HG03439 (cell line): ENCODE data around the gene SDK1.
"Not testable (repeated sequence)": the region's sequence is repeated elsewhere in the genome, so short reads cannot be mapped to it uniquely, and the experiment has no call there.

Experiments
- ATAC-seq: cut with Tn5 transposase; IDR thresholded peaks from one replicate; pipeline ENCODE4 v1.9.1; 2021; ENCODE audit warnings: mild to moderate bottlenecking, moderate library complexity; ENCODE audit not compliant: unreplicated experiment

The SDK1 gene

GRCh38 chr7:3578399-3578798 lies 277.3 kb downstream of the SDK1 start:
- ATAC-seq: no peak

- no peak for ATAC-seq
These were observed 278.7 kb downstream of the SDK1 start for GRCh38 chr7:3579638-3580219.

DNA sequence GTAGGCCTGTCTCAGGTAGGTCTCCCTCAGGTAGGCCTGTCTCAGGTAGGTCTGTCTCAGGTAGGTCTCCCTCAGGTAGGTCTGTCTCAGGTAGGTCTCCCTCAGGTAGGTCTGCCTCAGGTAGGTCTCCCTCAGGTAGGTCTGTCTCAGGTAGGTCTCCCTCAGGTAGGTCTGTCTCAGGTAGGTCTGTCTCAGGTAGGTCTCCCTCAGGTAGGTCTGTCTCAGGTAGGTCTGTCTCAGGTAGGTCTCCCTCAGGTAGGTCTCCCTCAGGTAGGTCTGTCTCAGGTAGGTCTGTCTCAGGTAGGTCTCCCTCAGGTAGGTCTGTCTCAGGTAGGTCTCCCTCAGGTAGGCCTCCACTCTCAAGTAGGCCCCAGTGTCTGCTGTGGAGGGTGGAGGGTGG lies 281.1 kb downstream of the SDK1 start:
- not testable (repeated sequence) for ATAC-seq

DNA sequence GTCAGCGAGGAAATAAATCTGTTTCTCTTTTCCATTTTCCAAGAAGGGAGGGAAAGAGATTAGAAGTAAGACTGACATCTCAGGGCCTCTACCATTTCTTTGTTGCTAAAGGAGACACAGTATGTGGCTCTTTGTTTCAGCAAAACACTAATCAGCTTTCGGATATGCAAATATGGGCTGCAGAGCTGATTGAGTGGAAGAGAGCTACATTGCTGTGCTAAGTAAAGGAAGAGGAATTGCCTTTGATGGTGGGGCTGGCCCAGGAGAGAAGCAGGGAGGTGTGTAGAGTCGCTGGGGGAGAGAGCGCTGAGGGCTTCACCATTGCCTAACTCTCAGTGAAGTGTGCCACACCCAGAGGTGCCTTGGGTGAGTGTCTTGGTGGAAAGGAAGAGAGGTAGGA lies 284.8 kb downstream of the SDK1 start:
- no peak for ATAC-seq

DNA sequence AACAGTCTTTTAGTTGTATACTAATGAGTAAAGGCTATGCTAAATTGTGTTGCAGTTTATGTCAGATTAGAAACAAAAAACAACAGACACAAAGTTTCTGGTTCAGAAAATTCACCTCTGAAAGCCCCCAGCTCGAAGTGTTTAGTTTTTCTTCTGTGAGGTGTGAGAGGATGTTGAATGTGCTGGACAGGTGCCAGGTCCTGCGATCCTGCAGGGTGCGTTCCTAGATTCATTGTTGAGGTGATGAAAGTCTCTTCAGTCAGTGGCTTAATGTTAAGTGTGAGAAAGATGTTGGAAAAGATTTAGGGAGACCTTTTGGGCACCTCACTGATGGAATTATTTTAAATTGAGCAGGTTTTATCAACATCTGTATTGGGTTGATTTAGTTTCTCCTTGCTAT lies 287.3 kb downstream of the SDK1 start:
- ATAC-seq: no peak

DNA sequence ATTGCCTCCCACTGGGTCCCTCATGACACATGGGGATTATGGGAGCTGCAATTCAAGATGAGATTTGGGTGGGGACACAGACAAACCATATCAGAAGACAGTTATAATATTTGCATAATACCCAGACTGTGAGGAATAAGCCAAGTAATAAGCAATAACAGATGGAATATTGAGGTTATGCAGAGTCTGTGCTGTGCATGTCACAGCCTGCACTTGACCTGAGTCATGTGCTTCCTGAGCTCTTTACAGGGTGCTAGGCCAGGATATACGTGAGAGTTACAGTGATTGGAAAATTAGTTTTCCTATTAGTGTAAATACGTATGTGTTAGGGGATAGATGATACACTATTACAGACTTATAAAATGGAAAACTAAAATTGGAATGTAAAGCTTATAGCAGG lies 288.7 kb downstream of the SDK1 start:
- ATAC-seq: no peak

DNA sequence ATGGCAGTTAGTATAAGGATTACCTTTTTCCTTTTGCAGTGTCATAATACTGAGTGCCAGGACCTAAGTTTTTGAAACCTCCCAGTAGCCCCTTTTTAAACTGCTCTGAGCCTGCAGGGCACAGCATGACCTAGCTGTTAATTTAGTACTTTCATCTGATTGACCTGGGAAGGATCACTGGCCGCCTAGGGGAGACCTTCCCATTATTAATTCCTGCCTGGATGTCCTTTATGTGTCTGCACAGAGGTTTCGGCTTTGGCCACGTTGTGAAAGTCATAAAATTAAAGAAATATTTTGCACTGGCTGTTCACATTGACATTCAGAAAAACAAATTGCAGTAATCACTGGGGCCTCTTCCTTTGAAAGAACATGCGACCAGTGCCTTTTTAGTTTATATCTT lies 290.2 kb downstream of the SDK1 start:
- ATAC-seq: no peak

DNA sequence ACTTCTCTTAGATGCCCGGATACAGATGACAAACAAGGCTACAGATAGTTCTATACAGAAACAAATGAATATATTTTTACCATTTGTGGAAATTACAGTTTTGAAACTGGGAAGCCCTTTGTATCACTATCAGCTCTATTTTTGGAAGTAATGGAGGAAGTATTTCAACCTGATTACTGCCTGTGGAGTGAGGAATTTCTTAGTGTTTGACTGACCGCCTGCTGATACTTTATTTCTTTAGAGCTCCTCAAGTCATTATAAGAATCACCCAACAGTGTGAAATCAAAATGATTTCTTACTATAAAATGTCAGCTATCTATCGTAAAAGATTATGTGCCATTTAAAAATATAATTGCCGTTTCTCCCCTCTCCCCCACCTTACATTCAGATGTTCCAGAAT lies 290.9 kb downstream of the SDK1 start:
- no peak for ATAC-seq

- no peak for ATAC-seq
These were observed 291.5 kb downstream of the SDK1 start for GRCh38 chr7:3592401-3593134.

GRCh38 chr7:3594901-3595300 lies 293.8 kb downstream of the SDK1 start:
- ATAC-seq: no peak

DNA sequence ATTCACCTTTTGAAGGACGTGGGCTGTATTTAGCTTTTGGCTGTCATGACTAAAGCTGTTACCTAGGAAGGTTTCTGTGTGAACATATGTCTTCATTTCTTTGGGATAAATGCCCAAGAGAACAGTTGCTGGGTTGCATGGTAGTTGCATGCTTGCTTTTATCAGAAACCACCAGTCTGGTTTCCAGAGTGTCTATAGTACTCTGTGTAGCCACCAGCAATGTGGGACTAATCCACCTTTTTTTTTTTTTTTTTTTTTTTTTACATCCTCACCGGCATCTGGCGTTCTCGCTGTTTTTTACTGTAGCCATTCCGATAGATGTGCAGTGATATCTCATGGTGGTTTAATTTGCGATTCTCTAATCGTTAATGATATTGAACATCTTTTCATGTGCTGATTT lies 297.8 kb downstream of the SDK1 start:
- ATAC-seq: no peak

- no peak for ATAC-seq
These were observed 304.2 kb downstream of the SDK1 start for GRCh38 chr7:3605222-3605621.

DNA sequence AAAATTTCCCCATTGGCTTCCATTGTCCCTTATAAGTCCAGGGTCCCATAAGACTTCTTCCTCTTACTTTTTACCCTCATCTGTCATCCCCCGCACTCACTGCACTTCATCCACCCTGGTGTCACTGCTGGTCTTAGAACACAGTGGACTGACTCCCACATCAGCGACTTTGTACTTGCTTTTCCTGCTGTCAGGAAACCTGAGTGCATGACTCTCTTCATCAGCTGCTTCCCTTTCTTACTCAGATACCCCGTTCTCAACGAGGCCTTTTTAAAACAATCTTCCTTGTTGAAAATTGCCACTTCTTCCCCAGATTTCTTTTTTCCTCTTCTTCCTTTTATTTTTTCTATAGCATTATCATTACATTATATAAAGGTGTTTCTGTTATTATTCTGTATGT lies 305.4 kb downstream of the SDK1 start:
- ATAC-seq: no peak

DNA sequence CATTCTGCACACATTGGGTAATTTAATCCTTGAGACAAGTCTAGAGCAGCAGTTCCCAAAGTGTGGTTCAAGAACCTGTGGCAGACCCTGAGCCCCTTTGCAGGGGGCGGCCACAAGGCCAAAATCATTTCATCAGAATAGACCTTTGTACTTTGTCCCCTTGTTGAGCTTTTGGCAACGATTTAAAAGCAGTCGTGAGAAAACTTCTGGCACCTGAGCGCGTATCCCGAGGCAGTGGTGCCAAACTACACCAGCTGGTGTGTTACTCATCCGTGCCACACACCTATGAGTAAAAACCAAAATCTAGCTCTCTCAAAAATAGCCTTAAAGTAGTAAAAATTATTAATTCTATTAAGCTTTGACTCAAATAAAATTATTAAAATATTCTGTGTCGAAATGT lies 306.8 kb downstream of the SDK1 start:
- ATAC-seq: no peak

DNA sequence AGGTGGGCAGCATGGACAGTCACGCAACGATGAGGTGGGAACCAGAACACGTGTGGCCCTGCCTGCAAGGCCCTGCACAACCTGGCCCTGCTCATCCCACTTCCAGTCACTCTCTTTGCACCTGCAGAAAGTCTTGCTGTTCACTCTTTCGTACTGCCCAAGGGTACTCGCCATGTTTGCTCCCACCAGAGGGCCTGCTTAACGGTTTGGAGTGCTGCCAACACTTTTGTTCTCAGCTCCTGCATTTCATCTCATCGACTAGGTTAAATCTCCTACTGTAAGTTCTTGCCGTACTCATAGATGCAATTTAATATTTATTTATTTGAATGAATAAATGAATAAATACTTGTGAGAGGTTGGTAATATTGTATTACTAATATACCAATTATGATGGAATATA lies 315.3 kb downstream of the SDK1 start:
- ATAC-seq: no peak

DNA sequence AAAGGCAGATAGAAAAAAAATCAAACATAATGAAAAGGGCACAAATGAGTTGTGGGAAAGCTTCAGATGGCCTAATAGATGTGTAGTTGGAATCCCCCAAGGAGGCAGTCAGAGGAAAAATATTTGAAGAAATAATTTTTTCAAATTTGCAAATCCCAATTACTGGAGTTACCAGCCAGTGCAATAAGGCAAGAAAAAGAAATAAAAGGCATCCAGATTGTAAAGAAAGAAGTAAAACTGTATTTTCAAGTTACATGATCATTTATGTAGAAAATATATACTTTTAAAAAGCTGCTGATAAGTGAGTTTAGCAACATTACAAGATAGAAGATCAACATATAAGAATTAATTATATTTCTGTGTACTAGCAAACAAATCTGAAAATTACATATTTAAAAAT lies 329.0 kb downstream of the SDK1 start:
- no peak for ATAC-seq

GRCh38 chr7:3634396-3634795 lies 333.3 kb downstream of the SDK1 start:
- ATAC-seq: no peak

DNA sequence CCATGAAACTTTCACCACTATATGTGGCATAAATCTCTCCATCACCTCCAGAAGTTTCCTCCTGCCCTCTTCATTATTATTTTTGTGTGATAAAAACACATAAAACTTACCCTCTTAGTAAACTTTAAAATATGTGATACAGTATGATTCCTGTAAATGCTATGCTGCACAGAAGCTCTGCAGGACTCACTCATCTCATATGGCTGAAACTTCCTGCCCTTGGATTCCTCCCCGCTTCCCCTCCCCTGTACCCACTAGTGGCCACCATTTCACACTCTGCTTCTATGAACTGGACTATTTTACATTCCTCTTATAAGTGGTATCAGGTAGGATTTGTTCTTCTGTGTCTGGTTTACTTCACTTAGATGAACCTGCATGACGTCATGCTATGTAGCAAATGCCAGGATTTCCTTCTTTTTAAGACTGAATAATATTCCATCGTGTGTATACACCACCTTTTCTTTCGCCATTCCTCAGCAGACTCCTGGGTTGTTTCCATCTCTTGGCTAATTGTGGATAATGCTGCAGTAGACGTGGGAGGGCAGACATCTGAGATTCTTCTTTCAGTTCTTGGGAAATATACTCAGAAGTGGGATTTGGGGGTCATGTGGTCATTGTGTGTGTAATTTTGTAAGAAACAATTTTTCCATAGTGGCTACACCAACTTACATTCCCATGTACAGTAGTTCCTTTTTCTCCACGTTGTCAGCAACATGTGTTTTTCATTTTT lies 335.2 kb downstream of the SDK1 start:
- ATAC-seq: no peak

GRCh38 chr7:3639253-3639652 lies 338.2 kb downstream of the SDK1 start:
- no peak for ATAC-seq

DNA sequence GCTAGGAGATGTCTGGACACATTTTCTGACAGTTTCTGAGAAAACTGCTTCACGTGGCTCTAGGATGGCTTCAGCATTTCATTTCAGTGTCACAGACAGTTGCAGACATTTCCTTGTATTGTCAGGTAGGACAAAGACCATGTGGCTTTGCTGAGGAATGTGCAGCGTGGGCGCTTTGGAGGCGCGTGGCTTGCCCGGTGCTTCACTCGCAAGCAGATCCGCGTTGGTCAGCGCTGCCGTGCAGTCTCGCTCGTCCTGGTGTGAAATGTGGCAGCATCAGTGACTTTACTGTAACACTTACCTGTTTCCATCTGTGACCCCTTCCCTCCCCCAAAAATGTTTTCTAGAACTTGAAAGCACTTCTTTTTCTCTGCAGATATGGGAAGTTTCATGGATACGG lies 340.5 kb downstream of the SDK1 start:
- no peak for ATAC-seq

DNA sequence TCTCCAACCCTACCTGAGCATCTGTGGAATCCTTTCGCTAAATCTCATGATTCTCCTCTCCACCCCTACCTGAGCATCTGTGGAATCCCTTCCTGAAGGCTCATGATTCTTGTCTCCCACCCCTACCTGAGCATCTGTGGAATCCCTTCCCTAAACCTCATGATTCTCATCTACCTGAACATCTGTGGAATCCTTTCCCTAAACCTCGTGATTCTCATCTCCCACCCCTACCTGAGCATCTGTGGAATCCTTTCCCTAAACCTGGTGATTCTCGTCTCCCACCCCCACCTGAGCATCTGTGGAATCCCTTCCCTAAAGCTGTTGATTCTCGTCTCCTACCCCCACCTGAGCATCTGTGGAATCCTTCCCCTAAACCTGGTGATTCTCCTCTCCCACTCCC lies 342.0 kb downstream of the SDK1 start:
- ATAC-seq: no peak

- ATAC-seq: no peak
These were observed 347.2 kb downstream of the SDK1 start for GRCh38 chr7:3648276-3648675.
